NCI-H82 (cell line): ENCODE measurements around the gene MZT2A.
A peak's percentile ranks its signal among the peaks of the same experiment; 100 is the strongest.
"Not testable (repeated sequence)": the region's sequence is repeated elsewhere in the genome, so short reads cannot be mapped to it uniquely, and the experiment has no call there.

Source experiments
- DNase-seq: peaks from one replicate; lab custom pipeline; 2025; lab: John Stamatoyannopoulos, UW

MZT2A gene, protein sequence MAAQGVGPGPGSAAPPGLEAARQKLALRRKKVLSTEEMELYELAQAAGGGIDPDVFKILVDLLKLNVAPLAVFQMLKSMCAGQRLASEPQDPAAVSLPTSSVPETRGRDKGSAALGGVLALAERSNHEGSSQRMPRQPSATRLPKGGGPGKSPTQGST

DNA sequence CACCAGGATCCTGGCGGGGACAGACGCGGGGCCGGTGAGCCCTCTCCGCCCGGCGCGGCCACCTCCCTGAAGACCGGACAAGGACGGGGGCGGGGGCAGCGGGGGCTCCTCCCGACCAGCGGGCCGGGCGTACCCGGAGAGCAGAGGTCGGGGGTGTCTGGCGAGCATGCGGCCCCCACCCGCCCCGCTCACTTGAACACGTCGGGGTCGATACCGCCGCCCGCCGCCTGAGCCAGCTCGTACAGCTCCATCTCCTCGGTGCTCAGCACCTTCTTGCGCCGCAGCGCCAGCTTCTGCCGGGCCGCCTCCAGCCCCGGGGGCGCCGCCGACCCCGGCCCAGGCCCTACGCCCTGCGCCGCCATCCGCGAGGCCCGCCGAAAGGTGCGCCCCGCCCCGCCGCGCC is at the start of gene MZT2A:
Gene MZT2A (minus strand): TSS at position 383 of the 403 bp plus-strand sequence. CDS start 21 bp downstream, at position 362.
- not testable (repeated sequence) for DNase-seq

- not testable (repeated sequence) for DNase-seq
Measured at GRCh38 chr2:131538856-131539255, 46.7 kb upstream of the MZT2A start.

- not testable (repeated sequence) for DNase-seq
Measured at GRCh38 chr2:131536841-131537240, 44.6 kb upstream of the MZT2A start.

DNA sequence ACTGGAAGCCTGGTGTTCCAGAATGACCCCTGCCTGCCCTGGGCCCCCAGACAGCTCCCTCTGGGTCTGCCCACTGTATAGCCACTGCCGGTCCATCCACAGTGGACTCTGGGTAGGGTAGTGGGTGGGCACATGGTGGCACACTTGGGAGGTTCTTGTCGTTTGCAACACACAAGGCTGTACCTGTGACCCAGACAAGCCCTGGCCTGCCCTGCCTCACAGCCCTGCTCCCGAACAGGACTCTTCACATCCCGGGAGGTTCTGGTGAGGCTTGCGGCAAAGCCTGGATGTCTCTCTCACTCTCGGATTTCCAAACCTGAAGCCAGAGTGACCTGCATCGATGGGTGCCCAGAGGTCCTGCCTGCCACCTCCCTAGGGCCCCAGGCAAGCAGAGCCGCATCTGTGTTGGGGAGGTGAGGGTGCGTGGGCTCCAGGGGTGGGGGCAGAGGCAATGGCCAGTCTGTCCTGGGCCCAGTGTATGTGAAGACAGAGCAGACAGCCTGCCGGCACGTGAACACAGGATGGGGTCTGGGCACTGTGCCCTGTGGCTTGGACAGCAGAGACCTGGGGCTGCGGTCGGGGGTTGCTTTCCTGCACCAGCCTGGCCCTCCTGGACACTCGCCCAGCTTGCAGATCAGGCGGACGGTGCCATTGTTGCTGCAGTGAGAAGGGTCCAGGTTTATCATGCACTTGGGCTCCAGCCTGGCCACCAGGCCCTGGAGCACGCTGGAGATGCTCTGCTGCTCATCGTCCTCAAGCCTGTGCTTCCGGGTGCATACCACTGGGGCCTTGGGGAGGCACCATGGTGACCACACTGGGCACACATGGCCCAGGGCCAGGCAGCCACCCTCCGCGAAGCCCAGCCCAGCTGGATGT is 44.0 kb upstream of the MZT2A start:
- not testable (repeated sequence) for DNase-seq

DNA sequence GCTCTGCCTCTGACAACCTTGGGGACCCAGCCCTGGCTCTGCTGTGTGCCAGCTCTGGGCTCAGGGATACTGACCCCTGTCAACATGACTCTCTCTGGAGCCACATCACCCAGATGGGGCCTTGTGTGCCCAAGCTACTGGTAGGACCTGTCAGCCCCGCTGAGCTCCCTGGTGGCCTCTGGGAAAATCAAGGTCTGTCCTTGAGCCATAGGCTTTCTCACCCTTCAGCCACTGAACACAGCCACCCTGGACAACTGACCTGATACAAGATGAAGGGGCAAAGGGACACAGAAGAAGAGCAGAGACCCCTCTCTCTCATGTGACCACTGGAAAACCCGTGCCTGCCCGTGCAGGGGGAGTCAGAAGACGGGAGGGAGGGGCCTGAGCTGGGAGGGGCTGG is 43.3 kb upstream of the MZT2A start:
- DNase-seq, result no peak

- not testable (repeated sequence) for DNase-seq
Measured at GRCh38 chr2:131534965-131535364, 42.8 kb upstream of the MZT2A start.

DNA sequence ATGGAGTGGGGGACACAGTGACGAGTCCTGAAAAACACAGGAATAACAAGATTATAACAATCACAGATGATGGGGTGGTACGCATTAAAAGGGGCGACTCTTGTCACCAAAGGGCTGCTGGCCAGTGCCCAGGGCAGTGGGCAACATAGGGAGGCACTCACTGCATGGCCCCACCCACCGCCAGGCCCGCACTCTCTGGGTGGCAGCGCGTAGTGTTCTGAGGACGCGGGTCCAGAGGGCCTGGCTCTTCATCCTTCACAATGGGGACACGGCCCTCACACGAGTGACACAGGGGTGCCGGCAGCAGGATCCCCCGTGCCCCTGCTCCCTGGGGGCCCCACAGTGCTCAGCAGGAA is 42.1 kb upstream of the MZT2A start:
- not testable (repeated sequence) for DNase-seq

GRCh38 chr2:131533609-131534316 is 41.6 kb upstream of the MZT2A start:
- DNase-seq, result not testable (repeated sequence)

- DNase-seq, result not testable (repeated sequence)
Measured at GRCh38 chr2:131532723-131533608, 40.8 kb upstream of the MZT2A start.

- DNase-seq, result not testable (repeated sequence)
Measured at GRCh38 chr2:131531547-131532185, 39.5 kb upstream of the MZT2A start.

DNA sequence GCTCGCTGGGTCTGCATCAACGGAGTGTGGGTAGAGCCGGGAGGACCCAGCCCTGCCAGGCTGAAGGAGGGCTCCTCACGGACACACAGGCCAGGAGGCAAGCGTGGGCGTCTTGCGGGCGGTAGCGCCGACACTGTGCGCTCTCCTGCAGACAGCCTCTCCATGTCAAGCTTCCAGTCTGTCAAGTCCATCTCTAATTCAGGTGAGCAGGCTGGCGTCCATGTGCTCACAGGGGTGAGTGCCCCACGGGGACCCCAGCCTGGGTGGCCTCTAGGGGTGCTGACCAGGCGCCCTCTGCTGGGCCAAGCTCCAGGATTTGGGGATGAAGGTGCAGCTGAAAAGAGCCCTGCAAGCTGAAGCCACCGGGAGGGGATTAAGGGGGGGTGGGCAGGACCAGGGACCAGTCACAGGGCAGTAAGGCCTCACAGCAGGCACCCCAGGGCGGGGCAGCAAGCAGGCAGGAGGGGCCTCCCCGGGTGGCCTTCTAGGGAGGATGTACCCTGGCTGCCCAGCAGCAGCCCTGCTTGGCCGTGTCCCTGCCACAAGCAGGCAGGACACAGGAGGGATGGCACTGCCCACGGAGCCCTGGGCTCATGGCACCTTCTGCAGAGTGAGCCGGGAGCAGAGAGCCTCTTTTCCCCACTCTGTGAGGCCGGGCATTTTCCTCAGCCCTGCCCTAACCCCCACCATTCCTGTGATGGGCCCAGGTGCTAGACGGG is 38.6 kb upstream of the MZT2A start:
- not testable (repeated sequence) for DNase-seq

DNA sequence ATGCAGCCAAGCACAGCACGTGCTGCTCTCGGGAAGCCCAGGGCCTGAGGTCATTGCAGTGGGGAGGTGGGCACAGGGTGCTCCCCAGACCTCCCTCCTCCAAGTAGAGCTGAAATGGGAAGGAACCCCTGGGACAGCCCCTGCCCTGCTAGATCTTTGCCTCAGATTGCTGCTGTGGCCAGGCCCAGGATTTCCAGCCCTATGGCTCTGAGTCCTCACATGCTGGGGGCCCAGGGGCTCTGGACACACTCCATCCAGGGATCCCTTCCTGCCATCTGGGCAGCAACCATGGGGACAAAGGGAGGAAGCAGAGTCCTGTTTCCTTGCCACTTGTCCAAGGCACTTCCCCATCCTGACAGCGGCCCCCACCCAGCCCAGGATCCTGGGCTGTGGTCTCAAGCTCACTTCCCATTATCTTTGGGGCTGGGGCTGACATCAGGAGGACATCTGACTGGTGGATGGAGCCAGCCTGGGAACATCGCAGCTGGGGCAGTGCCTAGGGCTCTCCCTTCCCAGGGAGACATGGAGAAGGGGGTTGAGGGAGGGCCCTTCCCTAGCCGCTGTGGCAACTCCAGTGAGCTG is 37.8 kb upstream of the MZT2A start:
- DNase-seq, result not testable (repeated sequence)

DNA sequence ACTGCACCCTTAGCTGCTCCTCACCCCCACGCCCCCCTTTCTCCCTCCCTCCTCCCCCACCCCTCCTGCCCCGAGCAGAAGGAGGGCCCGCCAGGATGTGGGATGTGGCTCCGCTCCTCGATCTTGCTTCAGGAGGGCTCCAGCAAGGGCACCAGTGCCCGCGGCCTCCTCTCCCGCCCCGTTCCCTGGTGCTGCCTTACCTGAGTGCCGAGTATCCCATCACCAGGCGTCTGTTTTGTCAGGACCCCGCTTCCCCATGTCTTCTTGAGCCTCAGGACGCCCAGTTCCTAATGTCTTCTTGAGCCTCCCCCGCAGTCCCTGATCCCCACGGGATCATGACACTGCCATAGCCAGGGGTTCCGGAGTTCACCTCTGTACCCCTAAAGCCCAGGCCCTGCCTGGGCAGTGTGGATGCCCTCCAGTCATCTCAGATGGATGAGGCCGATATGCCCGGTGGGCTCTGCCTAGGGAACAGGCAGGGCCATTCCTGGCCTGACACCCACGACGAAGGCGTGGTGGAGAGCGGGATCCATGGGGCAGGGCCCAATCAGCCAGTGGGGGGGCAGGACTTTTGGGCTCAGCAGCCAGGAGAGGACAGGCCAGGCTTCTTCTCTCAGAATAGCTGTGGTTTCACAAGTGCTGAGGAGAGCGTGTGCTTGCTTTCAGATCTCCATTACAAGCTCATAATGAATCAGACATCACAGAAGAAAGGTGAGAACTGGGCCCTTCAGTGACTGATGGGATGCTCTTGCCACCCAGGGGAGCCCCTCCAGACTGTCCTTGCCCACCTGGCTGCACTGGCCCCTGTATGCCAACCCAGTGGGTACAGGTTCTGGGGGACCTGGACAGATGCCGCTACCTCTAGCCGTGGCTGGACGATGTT is 37.0 kb upstream of the MZT2A start:
- not testable (repeated sequence) for DNase-seq

DNA sequence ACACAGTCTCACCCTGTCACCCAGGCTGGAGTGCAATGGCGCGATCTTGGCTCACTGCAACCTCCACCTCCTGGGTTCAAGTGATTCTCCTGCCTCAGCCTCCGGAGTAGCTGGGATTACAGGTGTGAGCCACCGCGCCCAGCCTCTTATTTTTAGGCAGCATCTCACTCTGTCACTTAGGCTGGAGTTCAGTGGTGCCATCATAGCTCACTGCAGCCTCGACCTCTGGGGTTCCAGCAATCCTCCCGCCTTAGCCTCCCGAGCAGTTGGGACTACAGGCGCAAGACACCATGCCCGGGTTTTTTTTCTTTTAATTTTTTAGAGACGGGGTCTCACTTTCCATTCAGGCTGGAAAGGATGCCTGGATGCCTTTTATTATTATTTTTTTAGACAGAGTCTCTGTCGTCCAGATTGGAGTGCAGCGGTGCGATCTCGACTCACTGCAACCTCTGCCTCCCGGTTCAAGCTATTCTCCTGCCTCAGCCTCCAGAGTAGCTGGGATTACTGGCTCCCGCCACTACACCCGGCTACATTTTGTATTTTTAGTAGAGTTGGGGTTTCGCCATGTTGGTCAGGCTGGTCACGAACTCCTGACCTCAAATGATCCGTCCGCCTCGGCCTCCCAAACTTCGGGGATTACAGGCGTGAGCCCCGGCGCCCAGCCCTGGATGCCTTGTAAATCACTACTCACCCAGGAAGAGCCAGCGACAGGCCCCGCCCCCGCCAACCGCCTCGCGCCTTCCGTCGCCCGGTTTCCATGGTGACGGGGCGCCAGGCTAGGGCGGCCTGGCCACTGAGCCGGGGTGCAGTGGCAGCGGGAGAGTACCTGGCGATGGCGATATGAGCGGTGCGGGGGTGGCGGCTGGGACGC is 35.2 kb upstream of the MZT2A start, which contains the start of gene CCDC74A:
Gene CCDC74A (plus strand): TSS at position 758 of the 871 bp plus-strand sequence. CDS start 83 bp downstream, at position 841.
- peak; percentile 76 for DNase-seq

- DNase-seq, result not testable (repeated sequence)
Measured at GRCh38 chr2:131525256-131525655, 33.1 kb upstream of the MZT2A start.

- DNase-seq, result peak; percentile 29
Measured at GRCh38 chr2:131521961-131522781, 30.0 kb upstream of the MZT2A start.

- DNase-seq, result not testable (repeated sequence)
Measured at GRCh38 chr2:131521524-131521923, 29.3 kb upstream of the MZT2A start.
